ENCODE data around the gene TAF1C. TPM values are rescaled to one million over a fixed set of nuclear protein-coding genes. Genes with fewer than 3 reads are reported as not detected.

TAF1C gene
- total RNA-seq, 1 donor from 2014 or later: 74.7 TPM

DNA sequence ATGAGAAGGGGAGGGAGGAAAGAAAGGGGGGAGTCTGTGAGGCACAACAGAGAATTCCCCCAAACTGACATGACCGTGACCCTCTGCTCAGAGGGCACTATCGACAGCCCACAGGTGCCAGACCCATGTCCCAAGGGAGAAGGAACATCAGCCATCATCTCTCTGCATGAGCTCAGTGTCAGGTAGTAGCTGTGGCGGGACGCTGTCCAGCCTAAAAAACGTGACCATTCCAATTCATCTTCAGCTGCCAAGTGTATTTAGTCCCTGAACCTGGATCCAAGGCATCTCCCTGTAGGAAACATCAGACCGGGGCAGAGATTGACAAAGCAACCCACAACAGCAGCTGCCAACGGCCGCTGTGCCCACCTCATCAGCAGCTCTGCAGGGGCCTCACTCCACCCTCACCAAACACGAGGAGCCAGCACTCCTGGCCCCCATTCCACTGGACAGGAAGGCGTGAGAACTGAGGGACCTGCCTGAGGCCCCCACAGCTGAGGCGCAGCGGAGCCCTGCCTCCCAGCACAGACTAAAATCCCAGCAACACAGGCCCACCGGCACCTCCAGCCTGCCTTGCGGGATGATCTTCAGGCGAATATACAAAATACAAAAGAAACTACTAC is 8.6 kb downstream of the TAF1C start:
- H3K4me1 Mint-ChIP-seq (ENCODE audit: low read depth, unreplicated experiment): peaks cover 1% of the 10 kb centered on the region
- H3K36me3 Mint-ChIP-seq (ENCODE audit: unreplicated experiment): no peaks in the 10 kb centered on the region
- H3K4me3 Mint-ChIP-seq (ENCODE audit: unreplicated experiment): no peak overlapping the region
- TF ChIP-seq, protein P1, sequence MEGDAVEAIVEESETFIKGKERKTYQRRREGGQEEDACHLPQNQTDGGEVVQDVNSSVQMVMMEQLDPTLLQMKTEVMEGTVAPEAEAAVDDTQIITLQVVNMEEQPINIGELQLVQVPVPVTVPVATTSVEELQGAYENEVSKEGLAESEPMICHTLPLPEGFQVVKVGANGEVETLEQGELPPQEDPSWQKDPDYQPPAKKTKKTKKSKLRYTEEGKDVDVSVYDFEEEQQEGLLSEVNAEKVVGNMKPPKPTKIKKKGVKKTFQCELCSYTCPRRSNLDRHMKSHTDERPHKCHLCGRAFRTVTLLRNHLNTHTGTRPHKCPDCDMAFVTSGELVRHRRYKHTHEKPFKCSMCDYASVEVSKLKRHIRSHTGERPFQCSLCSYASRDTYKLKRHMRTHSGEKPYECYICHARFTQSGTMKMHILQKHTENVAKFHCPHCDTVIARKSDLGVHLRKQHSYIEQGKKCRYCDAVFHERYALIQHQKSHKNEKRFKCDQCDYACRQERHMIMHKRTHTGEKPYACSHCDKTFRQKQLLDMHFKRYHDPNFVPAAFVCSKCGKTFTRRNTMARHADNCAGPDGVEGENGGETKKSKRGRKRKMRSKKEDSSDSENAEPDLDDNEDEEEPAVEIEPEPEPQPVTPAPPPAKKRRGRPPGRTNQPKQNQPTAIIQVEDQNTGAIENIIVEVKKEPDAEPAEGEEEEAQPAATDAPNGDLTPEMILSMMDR (IDR thresholded peaks at IDR 0.05; ENCODE audit: partially characterized antibody, unreplicated experiment): no peak
- H3K27me3 Mint-ChIP-seq (ENCODE audit: unreplicated experiment): peaks cover 2% of the 10 kb centered on the region
- peaks cover 3% of the 10 kb centered on the region for H3K9me3 Mint-ChIP-seq (ENCODE audit: unreplicated experiment)
- no peak for DNase-seq
- H3K27ac Mint-ChIP-seq (ENCODE audit: unreplicated experiment): no peak overlapping the region

DNA sequence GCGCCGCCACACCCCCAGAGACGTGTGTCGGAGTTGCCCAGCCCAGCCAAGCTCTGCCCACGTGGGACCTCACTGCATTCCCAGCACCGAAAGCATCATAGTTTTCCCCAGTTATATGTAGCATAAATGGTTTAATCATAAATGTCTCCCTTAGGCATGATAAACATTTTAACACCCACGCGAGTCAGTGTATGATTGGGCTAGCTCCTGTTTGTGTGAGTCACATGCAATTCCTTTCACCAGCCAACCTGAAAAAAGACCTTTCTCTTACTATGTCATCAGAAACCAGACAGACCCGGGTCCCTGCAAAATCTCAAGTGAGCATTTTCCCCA is 9.2 kb downstream of the TAF1C start:
- no peak for DNase-seq
- TF ChIP-seq, protein P1 (IDR thresholded peaks at IDR 0.05; ENCODE audit: partially characterized antibody, unreplicated experiment): no peak
- no peak overlapping the region for H3K4me3 Mint-ChIP-seq (ENCODE audit: unreplicated experiment)
- H3K36me3 Mint-ChIP-seq (ENCODE audit: unreplicated experiment): no peaks in the 10 kb centered on the region
- H3K4me1 Mint-ChIP-seq (ENCODE audit: low read depth, unreplicated experiment): peaks cover 1% of the 10 kb centered on the region
- H3K27ac Mint-ChIP-seq (ENCODE audit: unreplicated experiment): no peak overlapping the region
- peaks cover 2% of the 10 kb centered on the region for H3K27me3 Mint-ChIP-seq (ENCODE audit: unreplicated experiment)
- peaks cover 3% of the 10 kb centered on the region for H3K9me3 Mint-ChIP-seq (ENCODE audit: unreplicated experiment)

DNA sequence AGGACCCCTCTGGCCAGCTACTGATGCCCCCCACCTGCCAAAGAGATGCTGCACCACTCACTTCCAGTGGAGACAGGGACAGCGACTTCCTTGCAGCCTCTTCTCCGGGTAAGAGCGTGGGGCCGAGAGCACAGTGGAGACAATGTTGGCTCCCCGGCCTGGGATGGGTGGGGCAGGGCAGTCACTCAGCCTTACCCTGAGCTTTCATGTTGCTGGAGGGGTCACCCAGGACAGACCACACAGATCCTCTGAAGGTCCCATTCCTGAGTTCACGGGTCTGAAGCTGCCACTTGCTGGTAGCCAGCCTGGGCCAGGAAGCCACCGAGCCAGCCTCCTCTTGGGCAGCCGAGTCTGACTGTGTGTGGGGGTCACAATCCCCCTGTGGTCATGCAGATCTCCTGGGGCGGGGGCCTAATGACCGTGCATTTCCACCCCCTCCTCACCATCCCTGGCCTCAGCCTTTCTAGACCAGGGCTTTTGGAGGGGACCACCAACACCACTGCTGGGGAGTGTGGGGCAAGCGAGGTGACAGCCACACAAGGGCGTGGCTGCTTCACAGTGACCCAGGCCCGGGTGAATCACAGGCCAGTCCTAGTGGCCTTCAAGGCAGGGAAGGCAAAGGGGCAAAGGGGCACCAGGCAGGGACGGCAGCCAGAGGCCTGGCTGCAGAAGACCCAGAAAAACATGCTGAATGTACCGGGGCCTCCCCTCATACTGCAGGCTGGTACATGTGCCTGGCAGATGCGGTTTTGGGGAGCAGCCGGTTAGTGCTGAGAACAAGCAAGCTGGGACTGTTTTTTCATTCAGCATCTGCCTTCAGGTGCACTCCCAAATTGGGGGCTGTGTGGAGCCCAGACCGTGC is 10.4 kb downstream of the TAF1C start:
- DNase-seq: no peak
- Mint-ChIP-seq H3K36me3 (ENCODE audit: unreplicated experiment) (no peaks in the 10 kb centered on the region), H3K9me3 (ENCODE audit: unreplicated experiment) (peaks cover 1% of the 10 kb centered on the region), H3K4me3 (ENCODE audit: unreplicated experiment) (no peak overlapping the region), H3K4me1 (ENCODE audit: low read depth, unreplicated experiment) (peaks cover 1% of the 10 kb centered on the region), H3K27ac (ENCODE audit: unreplicated experiment) (no peak overlapping the region), H3K27me3 (ENCODE audit: unreplicated experiment) (peaks cover 2% of the 10 kb centered on the region)
- TF ChIP-seq, protein P1 (IDR thresholded peaks at IDR 0.05; ENCODE audit: partially characterized antibody, unreplicated experiment): no peak

DNA sequence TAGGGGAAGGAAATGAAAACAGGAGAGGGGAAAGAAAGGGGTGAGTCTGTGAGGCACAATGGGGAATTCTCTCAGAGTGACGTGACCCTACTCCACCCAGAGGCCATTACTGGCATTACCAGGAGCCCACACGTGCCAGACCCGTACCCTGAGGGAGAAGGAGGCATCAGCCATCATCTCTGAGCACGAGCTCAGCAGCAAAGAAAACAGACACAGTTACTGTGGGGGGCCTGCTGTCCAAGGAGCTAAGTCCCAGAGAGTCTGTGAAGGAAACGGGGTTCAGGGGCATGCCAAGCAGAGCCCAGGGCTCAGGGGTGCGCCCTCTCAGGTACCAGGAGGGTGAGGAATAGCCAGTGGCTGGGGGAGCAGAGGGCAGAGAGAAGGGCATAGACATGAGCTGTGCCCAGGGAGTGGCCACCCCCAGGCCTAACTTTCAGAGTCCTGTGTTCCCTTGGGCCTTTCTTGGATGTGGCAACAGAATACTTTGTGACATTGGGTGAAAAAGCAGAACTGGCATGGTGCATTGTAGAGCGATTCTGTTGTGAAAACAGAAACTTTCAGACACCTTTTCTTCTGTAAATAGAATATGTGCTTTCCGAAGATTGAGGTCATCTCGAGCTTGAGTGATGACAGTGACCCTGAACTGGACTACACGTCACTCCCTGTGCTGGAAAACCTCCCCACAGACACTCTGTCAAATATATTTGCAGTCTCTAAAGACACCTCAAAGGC is 11.3 kb downstream of the TAF1C start:
- peak; percentile 66 for DNase-seq
- H3K4me1 Mint-ChIP-seq (ENCODE audit: low read depth, unreplicated experiment): peaks cover 1% of the 10 kb centered on the region
- no peak overlapping the region for H3K4me3 Mint-ChIP-seq (ENCODE audit: unreplicated experiment)
- H3K9me3 Mint-ChIP-seq (ENCODE audit: unreplicated experiment): peaks cover 1% of the 10 kb centered on the region
- H3K27me3 Mint-ChIP-seq (ENCODE audit: unreplicated experiment): peaks cover 3% of the 10 kb centered on the region
- TF ChIP-seq, protein P1 (IDR thresholded peaks at IDR 0.05; ENCODE audit: partially characterized antibody, unreplicated experiment): peak; percentile 72
- no peaks in the 10 kb centered on the region for H3K36me3 Mint-ChIP-seq (ENCODE audit: unreplicated experiment)
- H3K27ac Mint-ChIP-seq (ENCODE audit: unreplicated experiment): no peak overlapping the region

Data from glutamatergic neuron (in vitro differentiated cells).